ENCODE results near the gene WAPL.

The WAPL gene

DNA sequence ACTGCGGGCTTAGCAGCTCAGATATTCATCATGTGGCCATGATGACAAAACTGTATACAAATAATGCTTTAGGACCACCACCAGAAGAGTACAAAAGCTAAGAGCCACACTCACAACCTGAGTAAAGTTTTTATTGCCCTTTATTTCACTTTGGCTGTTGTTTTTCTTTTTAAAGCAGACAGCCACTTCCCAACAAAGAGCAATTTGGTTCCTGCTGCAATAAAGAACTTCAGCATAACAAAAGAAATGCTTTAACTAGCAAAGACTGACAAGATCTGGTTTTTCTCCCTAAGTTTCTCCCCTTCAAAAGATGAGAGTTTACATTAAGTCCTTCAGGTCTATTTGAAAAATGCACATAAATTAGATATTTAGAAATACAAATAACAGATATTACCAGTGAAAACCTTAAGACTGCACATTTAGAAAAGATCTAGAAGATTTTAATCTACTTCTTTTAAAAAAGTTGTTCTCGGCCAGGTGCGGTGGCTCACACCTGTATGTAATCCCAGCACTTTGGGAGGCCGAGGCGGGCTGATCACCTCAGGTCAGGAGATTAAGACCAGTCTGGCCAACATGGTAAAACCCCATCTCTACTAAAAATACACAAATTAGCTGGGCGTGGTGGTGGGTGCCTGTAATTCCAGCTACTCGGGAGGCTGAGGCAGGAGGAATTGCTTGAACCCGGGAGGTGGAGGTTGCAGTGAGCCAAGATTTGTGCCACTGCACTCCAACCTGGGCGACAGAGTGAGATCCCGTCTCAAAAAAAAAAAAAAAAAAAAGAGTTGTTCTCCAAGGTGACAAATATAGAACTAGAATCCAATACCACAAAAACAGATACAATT, 59.4 kb downstream of the WAPL start:
- DNase-seq: no peak

DNA sequence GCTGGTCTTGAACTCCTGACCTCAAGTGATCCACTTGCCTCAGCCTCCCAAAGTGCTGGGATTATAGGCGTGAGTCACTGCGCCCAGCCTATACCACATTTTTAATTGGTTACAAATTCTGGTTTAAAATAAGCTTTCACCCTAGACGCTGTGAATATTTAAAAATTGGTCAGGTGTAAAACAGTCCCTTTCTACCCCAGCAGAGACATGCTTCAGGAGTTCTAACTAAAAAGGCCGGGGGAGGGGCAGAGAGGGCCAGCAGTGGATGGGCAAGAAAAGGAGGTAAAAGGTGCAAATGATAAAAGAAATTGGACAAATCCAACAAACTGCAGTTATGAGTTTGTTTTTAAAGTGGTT, 70.0 kb downstream of the WAPL start:
- no peak for DNase-seq

DNA sequence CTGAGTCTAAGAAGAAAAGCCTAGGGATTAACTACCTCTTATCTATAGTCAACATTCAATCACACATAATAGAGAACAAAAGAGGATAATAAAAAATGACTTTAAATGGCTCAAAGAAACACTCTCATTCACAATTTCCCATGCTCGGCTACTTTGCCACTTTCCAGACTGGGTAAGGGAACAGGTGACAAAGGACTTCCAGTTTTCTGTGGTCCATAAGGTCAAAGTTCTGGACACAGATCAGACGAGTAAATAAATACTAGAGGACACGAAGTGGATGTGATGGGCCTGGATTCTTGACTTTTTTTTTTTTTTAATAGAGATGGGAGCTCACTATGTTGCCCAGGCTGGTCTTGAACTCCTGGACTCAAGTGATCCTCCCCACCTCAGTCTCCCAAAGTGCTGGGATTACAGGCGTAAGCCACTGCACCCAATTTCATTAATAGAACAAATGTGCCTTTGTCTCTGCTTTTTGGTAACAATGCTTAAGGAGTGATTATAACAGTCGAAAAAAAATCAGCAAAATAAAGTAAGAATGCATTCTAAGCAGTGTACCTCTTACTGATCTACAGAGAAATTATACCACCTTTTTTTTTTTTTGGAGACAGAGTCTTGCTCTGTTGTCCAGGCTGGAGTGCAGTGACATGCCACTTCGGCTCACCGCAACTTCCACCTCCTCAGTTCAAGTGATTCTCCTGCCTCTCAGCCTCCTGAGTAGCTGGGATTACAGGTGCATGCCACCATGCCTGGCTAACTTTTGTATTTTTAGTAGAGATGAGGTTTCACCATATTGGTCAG, 70.6 kb downstream of the WAPL start:
- DNase-seq: no peak

DNA sequence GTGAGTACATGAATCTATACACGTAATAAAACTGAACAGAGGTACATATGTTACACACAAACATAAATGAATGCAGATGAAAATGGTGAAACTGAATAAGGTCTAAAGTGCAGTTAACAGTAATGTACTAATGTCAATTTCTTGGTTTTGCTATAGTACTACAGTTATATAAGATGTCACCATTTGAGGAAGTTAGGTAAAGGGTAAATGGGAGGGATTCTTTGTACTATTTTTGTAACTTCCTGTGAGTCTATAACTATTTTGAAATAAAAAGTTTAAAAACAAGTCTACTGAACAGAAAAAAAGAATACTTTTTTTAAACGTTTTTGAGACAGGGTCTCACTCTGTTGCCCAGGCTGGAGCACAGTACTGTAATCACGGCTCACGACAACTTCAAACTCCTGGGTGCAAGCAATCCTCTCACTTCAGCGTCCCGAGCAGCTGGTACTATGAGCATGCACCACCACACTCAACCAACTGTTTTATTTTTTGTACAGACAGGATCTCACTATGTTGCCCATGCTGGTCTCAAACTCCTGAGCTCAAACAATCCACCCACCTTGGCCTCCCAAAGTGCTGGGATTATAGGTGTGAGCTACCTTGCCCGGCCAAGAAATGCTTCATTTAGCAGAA, 71.5 kb downstream of the WAPL start:
- no peak for DNase-seq

DNA sequence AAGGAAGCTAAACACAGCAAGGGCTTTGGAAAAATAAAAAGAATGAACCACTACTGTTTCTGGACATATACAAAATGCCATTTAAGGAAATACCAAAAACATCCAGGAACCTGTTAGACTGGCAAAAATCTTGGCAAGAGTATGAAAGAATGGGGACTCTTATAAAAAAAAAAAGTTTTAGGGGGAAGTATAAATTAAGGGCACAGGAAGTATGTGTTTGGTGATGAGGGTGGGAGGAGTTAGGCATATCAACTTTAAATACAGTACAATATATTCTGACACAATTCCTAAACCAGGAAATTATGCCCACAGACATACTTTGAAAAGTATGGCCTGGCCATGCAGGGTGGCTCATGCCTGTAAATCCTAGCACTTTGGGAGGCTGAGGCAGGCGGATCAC, 74.2 kb downstream of the WAPL start:
- DNase-seq: no peak

DNA sequence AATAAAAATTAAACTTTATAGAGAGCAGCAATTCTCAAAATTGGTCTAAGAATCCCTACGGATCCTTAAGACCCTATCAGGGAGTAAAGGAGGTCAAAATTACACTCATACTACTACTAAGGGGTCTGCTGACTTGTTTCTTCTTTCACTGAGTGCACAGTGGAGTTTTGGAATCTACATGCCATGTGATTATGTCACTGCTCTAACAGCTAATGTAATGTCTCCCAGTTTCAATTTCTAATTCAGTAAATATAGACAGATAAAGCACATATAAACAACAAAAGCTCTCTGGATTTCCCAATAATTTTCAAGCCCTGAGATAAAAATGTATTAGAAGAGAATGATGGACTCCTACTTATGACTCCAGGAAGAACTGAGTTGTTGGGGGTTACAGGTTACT, 74.6 kb downstream of the WAPL start:
- no peak for DNase-seq

DNA sequence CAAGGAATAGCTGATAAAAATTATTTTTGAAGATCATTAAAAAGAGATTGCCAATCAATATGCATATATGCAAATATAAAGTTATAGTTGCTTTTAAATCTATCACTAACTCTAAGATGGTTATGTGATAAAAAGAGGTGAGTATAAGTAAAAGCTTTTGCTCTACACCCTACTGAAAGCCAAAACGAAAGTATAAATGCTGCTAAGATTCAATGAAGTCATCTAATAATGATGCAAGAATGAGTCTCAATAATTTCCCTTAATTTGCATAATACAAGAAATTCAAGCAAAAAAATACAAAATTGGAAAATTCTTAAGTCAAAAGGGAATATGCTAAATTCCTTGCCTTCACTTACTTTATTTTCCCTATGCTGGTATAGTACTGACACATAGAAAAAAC, 75.2 kb downstream of the WAPL start:
- no peak for DNase-seq

DNA sequence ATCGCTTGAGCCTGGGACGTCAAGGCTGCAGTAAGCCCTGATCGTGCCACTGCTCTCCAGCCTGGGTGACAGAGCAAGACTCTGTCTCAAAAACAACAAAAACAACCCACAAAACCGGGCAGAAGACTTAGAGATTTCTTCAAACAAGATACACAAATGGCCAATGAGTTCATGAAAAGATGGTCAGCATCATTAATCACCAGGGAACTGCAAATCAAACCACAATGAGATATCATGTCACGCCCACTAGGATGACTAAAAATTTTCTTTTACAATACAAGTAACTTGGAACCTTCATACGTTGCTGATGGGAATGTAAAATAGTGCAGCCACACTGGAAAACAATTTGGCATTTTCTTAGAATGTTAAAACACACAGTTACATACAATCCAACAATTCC, 77.7 kb downstream of the WAPL start:
- DNase-seq: no peak

DNA sequence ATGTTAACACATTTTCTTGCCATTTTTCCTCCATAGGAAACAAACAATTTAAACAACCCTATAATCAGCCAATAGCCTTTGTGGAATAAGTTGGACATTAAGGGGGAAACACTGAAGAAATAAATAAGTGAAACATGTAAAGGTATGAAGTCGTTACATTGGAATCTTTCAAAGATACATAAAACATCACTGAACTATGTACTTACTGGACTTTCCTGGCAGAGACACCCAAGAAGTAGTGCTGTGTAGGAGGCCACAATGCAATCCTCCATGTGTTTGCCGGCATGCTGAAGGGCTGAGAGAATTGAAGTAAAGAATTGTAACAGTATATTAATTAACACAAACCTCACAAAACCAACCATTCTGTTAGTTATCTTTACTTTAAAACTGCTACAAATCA, 78.5 kb downstream of the WAPL start:
- no peak for DNase-seq

DNA sequence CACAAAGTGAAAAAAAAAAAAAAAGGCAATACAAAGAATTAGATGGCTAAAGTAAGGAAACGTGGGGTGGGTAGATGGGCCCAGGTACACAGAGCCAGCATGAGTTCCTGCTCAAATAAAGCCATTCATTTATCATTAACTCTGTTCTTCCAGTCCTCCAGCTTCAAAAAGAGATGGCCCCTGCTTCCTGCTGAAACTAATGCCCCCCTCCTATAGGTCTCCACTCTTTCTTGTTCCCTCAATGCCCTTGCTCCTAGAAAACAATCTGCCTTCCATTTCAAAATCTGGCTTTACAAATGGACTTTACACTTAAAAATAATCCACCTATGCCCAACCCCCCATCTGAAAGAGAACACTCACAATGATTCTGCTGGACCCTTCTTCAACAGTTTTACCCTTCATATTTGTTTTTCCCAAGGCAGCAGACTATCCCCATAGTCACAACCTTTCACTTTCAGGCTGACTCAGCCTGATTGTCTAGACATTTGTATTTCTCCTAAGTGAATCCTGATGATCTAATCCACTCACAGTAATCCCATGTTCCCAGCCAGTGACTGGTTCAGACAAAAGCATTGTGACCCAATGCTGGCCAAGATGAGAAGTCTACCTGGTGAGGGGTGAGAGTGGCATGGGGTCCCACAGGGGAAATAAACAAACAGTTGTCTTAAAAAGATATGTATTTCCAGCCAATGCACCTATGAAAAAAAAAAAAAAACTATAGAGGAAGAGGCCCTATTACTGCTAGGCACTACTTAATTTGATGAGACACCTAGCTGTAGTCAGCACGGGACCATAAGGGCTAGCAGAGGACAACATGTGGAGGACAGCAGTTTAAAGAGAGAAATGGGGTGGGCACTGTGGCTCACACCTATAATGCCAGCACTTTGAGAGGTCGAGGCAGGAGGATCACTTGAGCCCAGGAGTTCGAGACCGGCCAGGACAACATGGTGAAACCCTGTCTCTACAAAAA, 80.4 kb downstream of the WAPL start:
- no peak for DNase-seq

DNA sequence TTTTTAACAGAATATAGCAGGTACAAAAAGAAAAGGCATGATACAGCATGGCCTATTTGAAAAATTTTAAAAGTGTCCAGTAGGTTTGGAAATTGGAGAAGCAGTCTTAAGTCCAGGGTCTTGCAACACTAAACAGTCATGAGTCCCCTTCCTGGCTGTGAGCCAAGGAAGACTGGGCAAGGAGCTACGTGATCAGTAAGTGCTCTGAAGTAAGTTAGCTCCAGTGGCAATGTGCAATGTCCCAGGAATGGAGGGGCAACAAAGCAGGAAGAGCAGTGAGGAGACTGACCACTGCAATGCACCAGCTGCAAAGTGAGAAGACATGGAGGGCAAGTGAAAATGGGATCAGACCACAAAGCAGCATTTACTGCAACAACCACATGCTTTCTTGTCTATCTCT, 82.0 kb downstream of the WAPL start:
- no peak for DNase-seq

DNA sequence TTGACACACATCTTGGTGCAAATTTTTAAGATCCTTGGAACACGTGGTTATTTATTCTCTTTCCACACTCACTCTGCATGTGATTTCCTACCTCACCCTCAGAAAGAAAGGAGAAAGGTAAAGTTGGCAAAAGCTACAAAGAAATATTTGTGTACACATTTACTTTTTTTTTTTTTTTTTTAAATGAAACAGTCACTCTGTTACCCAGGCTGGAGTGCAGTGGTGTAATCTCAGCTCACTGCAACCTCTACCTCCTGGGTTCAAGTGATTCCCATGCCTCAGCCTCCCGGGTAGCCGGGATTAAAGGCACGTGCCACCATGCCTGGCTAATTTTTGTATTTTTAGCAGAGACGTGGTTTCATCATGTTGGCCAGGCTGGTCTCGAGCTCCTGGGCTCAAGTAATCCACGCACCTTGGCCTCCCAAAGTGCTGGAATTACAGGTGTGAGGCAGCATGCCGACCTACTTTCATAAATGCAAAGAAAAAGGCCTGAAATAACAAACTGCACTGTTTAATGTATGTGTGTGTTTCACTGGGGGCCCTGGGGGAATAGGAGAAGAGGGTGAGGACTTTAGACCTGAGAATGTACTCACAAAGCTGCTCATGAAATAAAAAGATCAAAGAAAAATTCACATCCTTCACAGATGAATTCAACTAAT, 83.4 kb downstream of the WAPL start:
- DNase-seq: no peak

DNA sequence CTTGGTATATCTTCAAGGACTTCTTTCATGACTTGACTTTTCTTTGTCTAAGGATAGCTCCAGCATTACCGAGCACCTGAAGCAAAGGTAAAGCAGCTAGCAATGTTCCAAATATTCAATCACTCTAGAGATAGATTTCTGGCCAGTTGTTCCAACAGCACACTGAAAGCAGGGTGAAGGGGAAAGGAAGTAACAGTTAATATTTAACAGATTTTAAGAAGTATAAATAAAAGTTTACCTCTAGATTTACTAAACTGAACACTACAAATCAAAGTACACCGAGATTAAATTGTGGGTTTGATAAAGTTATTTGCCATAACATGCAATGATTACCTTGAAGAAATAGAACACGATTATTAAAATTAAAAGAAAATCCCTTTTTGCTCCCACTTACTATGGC, 84.1 kb downstream of the WAPL start:
- DNase-seq: no peak

DNA sequence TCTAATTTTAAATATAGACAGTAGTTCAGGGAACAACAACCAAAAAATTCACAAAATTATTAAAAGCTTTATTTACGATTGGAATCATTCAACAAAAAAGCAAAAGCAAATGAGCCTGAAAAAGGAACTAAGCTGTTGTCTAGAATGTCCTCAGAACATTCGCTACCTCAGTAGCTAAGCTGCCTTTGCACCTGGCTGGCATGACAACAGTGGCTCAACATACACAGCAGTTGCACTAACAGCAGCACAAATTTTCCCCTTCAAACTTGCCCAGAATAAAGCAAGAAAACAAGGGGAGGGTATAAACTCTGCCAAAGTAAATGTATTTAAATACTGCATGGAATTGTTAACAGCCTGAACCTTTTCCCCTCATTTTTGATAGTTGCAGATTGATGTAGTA, 84.6 kb downstream of the WAPL start:
- no peak for DNase-seq

DNA sequence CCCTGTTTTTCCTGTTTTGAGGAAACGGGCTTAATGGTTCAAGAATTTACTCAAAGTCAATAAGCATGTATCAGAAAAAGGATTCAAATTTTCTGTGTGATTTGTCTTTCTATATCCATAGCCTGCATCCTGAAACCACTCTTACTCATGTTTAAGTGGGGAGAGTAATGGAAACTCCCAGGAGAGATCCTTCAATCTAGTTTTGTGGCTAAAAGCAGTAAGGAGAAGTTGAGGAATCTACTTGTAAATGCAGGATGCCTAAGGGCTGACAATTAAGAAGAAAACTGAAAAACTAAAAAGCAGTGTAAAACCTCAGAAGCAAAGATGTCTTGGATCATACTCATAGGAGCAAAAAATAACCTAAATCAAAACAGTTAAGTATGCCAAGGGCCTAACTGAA, 86.9 kb downstream of the WAPL start:
- DNase-seq: no peak

DNA sequence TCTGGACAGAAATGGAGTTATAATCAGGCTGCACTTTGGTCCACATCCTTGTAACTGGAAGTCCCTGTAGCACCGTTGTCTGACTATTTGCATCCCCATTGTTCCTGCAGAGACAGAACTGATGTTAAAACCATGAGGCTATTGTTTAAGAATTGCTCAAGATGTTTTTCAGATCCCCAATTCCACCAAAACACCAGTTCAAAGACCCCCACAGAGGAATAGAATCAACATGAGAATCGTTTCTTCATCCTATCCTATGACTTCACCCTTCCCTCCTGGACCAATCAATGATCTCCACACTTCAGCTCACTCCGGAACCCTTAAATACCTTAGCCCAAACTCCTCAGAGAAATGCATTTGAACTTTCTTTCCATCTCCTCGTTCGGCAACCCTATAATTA, 97.9 kb downstream of the WAPL start:
- no peak for DNase-seq

DNA sequence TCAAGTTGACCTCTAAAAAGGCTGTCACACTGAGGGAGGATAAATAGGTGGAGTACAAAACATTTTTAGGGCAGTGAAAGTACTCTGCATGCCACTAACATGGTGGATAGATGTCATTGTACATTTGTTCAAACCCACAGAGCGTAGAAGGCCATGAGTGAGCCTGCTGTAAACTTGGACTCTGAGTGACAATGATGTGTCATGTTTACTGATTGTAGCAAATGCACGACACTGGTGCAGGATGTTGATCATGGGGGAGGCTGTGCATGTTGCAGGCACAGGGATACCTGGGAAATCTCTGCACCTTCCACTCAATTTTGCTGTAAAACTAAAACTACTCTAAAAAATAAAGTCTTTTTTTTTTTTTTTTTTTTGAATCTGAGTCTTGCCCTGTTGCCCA, 102.5 kb downstream of the WAPL start:
- no peak for DNase-seq

DNA sequence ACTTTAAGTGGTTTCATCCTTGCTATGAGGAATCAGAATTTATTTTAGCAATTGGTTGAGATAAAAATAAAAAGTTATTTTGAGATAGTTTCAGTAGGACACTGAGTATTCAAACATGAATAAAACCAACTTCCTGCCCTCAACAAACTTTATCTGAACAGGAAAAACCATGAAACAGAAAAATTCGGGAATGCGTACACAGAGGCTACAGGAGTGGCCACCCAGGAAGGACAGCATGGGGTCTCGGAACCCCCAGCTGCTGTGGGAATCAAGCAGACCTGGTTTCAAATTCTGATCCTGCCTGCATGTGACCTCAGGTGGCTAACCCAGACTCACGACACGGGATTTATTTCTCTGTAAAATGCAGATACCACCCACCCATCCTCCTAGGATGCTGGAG, 106.0 kb downstream of the WAPL start:
- no peak for DNase-seq

DNA sequence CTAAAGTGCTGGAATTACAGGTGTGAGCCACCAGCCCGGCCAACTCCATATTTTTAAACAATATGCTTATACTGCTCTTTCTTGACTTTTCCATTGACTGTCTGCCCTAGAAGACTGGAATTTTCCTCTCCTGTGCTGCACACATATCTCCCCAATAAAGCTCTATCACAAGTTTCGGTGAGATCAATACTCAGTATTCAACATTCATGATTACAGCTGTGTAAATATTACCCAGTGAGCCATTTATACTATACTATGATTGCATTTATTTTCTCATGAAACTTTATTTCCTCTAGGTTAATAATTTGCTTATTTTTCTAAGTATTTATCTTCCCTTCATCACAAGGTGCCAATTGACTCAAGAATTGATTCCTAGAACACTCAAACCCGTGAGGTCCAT, 106.5 kb downstream of the WAPL start:
- DNase-seq: no peak

DNA sequence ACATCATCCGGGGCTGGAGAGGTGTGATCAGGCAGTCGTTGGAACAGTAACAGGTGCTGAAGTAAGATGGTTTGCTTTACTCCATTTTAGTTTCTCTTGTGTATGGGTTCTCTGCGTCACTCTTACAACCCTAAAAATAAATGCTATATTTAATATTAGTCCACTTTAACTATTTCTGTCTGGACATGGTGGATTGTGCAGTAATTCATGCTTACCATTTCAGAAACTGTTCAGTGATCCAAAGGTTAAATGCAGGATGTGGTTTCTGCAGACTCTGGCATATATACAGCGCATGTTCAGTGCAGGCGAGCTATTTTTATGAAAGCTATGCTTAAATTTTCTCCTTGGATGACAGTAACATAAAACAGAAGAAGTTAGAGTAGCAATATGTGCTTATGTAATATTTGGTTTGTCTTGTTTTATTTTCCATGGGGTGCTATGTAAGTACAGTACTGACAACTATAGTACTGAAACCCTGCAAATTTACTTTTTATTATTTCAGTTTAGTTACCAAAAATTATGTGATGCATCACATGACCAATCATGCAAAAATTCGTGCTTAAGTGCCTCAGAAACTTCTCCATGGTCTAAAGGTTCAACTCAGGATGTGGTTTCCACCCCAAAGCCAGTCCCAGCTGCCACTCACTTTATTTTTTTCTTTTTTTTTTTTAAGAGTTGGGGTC, 108.4 kb downstream of the WAPL start:
- no peak for DNase-seq

DNA sequence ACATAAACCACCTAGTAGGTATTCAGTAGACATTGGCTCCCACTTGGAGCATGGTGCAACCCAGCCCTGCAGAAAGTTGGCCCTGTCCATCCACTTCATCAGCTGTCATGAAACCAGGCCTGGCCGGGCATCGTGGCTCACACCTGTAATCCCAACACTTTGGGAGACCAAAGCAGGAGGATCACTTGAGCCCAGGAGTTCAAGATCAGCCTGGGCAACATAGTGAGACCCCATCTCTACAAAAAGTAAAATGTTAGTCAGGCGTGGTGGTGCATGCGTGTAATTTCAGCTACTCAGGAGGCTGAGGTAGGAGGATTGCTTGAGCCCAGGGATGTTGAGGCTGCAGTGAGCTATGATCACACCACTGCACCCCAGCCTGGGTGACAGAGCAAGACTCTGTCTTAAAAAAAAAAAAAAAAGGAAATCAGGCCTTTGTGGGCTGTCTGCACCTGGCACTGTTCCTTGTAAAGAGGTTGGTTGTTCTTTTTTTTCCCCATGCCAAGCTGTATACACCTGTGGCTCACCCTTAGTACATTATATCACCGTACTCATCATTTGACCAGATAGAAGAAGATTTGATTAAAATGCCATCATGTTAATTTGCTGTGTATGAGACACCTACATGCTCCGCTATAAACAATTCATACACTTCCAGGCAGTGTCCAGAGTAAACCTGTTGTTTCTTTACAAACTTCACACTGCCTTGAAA, 109.6 kb downstream of the WAPL start:
- DNase-seq: no peak

Measured in effector CD8-positive, alpha-beta T cell (primary cell).